ENCODE results near the gene IGSF9. TPM values are rescaled to one million over a fixed set of nuclear protein-coding genes. Genes with fewer than 3 reads are reported as not detected.

IGSF9 gene
- total and polyA plus RNA-seq, 4 donors, result 0.14 to 21.3 (median 16.1) TPM

- Histone ChIP-seq H3K27ac (ENCODE audit: low read depth in 1 of 2, low read length in 2 of 2) (no peak overlapping the region), H3K9me3 (ENCODE audit: control insufficient read depth in 4 of 4, low read length in 3 of 4) (no peaks in the 10 kb centered on the region), H3K27me3 (ENCODE audit: control insufficient read depth in 4 of 4, insufficient read depth in 4 of 4, low read length in 3 of 4) (no peaks in the 10 kb centered on the region), H3K4me1 (ENCODE audit: control insufficient read depth in 4 of 4, insufficient read depth in 4 of 4, low read length in 3 of 4) (peaks cover 0 to 16% (median 8%) of the 10 kb centered on the region in 4 donors), H3K4me3 (ENCODE audit: low read depth in 1 of 3, low read length in 3 of 3) (no peak overlapping the region), H3K36me3 (ENCODE audit: control insufficient read depth in 4 of 4, insufficient read depth in 3 of 4, low read depth in 1 of 4, low read length in 3 of 4) (no peaks in the 10 kb centered on the region), H3K9ac (ENCODE audit: low read depth in 1 of 2, low read length in 2 of 2) (no peak overlapping the region)
- 93% methylated on average over 4 of the region's 4 CpGs for whole genome bisulfite sequencing
- TF ChIP-seq ZBTB33 (IDR thresholded peaks at IDR 0.05), result no peak
- no peak for TF ChIP-seq GABPA (IDR thresholded peaks at IDR 0.05 in 1 of 2, conservative IDR thresholded peaks at IDR 0.05 in 1 of 2)
- TF ChIP-seq RXRA (IDR thresholded peaks at IDR 0.05), result no peak
- TF ChIP-seq RAD21 (IDR thresholded peaks at IDR 0.05), result no peak
- TF ChIP-seq EGR1 (IDR thresholded peaks at IDR 0.05; ENCODE audit: low read depth in 2 of 2), result no peak
- no peak for TF ChIP-seq YY1 (IDR thresholded peaks at IDR 0.05)
- TF ChIP-seq SP1 (IDR thresholded peaks at IDR 0.05), result no peak
- no peak for DNase-seq (ENCODE audit: low spot score)
These were observed 4.6 kb upstream of the IGSF9 start for GRCh38 chr1:159949981-159950381.

GRCh38 chr1:159949123-159949522, 3.7 kb upstream of the IGSF9 start:
- TF ChIP-seq RAD21 (IDR thresholded peaks at IDR 0.05), result no peak
- TF ChIP-seq RXRA (IDR thresholded peaks at IDR 0.05), result no peak
- TF ChIP-seq CTCF (IDR thresholded peaks at IDR 0.05; ENCODE audit: low read depth, low read length, missing input control), result no peak
- no peak for TF ChIP-seq GABPA (IDR thresholded peaks at IDR 0.05 in 1 of 2, conservative IDR thresholded peaks at IDR 0.05 in 1 of 2)
- no peak for TF ChIP-seq REST (IDR thresholded peaks at IDR 0.05)
- no peak for TF ChIP-seq YY1 (IDR thresholded peaks at IDR 0.05)
- no peak for TF ChIP-seq JUND (IDR thresholded peaks at IDR 0.05)
- no peak for TF ChIP-seq FOXA2 (IDR thresholded peaks at IDR 0.05)
- no peak for TF ChIP-seq NR2F2 (IDR thresholded peaks at IDR 0.05)
- TF ChIP-seq FOXA1 (IDR thresholded peaks at IDR 0.05), result no peak
- TF ChIP-seq ATF3 (IDR thresholded peaks at IDR 0.05), result no peak
- no peak for TF ChIP-seq HNF4G (IDR thresholded peaks at IDR 0.05)
- TF ChIP-seq EGR1 (IDR thresholded peaks at IDR 0.05; ENCODE audit: low read depth in 2 of 2), result no peak
- no peak for TF ChIP-seq TAF1 (conservative IDR thresholded peaks at IDR 0.05)
- no peak for TF ChIP-seq HNF4A (conservative IDR thresholded peaks at IDR 0.05)
- TF ChIP-seq SP1 (IDR thresholded peaks at IDR 0.05), result no peak
- no peak for TF ChIP-seq MAX (IDR thresholded peaks at IDR 0.05)
- no peak for TF ChIP-seq ZBTB33 (IDR thresholded peaks at IDR 0.05)
- Histone ChIP-seq H3K27ac (ENCODE audit: low read depth in 1 of 2, low read length in 2 of 2) (no peak overlapping the region), H3K27me3 (ENCODE audit: control insufficient read depth in 4 of 4, insufficient read depth in 4 of 4, low read length in 3 of 4) (no peaks in the 10 kb centered on the region), H3K4me3 (ENCODE audit: low read depth in 1 of 3, low read length in 3 of 3) (no peak overlapping the region), H3K9me3 (ENCODE audit: control insufficient read depth in 4 of 4, low read length in 3 of 4) (no peaks in the 10 kb centered on the region), H3K4me1 (ENCODE audit: control insufficient read depth in 4 of 4, insufficient read depth in 4 of 4, low read length in 3 of 4) (peaks cover 2 to 25% (median 12%) of the 10 kb centered on the region in 4 donors), H3K36me3 (ENCODE audit: control insufficient read depth in 4 of 4, insufficient read depth in 3 of 4, low read depth in 1 of 4, low read length in 3 of 4) (no peaks in the 10 kb centered on the region), H3K9ac (ENCODE audit: low read depth in 1 of 2, low read length in 2 of 2) (no peak overlapping the region)
- WGBS, result 72% methylated on average over 6 of the region's 6 CpGs
- DNase-seq (ENCODE audit: low spot score), result no peak
